CD4-positive, alpha-beta T cell treated with Interleukin-17A for 1 hour (primary cell): ENCODE results near the gene ATG101.
A peak's percentile ranks its signal among the peaks of the same experiment; 100 is the strongest.

ENCODE experiments used
- DNase-seq: peaks from one replicate; pipeline ENCODE4 v3.0.0-alpha.2; 2020

The ATG101 gene

DNA sequence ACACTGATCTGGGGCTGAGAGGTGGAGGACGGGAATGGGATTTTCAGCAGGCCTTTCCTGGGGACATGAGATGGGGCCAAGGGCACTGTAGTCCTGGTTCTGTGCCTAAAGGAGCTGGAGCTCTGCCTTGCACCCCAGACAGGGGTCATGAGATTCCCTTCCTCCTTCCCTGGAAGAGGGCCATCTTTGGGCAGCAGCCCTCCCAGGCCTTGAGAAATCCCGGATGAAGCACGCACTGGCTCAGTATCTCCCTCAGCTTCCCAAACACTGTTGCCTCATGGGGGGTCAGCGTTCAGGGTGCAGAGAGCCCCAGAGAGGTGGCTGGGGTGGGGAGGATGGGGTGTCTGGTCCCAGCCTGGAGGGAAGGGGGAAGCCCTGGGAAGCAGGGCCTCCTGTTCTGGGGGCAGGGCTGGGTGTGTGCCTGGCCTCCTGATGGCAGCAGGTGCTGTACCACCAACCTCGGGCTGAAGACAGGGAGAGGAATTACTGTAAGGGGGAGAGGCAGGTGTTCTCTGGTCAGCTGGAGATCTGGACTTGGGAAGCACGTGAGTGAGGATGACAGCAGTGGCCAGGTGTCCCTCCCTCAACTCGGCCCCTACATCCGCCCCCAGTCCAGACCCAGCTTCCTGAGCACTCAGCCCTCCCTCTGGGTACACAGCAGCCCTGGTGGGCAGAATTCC is 26.9 kb upstream of the ATG101 start:
- no peak for DNase-seq

DNA sequence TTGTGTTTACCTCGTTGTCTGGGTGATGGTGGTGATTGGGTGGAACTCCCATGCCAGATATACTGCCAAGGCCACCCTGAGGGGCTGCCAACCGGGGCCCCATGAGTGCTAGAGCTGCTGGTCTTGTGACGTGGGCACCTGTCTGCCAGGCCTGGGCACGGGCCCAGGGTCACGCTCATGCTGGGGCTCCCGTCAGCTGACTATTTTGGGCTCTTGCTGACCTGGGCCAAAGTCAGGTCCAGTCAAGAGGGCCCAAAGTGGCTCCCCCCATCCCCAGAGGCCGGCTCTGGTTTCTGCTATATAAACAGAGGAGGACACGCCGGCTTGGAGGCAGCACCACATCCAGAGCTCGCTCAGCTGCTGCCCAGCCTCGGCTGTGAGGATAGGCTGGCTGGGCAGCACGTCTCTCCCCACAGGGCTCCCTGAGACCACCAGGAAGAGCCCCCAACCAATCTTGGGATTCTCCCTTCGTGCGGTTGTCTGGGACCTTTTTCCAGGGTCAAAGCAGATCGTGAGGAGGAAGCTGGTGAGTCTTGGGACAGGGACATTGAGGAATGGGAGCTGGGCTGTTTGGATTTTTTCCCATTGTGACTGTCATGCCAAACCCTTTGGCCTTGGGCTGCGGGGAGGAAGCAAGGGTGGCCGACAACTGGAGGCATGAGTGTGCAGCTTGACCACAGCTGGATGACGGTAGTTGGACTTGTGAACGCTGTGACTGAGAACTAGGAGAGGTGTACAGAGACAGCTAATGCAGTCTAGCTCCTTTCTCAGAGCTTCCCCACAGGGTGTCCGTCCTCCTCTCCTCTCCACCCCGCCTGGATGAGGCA is 26.2 kb upstream of the ATG101 start:
- no peak for DNase-seq

DNA sequence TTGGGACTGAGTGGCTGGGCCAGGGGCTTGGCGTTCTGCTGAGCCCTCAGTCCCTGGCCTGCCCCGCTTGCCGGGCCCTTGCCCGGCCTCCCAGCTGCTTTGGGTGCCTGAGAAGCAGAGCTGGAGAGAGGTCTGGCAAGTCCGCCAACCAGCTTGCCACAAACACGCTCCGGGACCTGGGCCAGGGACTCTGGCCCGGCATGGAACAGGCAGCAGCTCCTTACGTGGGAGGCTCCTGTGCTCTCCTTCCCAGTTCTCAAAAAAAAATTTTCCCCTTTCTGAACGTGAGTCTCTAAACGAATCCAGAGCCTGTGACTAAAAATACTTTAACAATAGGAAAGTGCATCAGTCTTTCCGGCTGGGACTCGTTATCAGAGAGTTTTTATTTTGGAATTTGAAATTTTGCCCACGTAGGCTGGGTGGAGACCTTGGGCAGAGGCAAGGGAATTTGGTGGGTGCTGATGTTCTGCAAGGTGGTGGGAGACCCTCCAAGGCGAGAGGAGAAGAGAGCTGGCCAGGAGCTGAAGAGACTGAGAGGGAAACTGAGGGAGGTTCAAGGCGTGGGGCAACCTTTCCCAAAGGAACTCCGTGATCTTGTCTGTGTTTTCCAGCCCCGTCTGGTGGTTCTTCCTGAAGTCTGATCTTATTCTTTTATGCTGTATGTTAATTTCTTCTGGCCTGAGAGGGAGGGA is 25.3 kb upstream of the ATG101 start:
- no peak for DNase-seq

DNA sequence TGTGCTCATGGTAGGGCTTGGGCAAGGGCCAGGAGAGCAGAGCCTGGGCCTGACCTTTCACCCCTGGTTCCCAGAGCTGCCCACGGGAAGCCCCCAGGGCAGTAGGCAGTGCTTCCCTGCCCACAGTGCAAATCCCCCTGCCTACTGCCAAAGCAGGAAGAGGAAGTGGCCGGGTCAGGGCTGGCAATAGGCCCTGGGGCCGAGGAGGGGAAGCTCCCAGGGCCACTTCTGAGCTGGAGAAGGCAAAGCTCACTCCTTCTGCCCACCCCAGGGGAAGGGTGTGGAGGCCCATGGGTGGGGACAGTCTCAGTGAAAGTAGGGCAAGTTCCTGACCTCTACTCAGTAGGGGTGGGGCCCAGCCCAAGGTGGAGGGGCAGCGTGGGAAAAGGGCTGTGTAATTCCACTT is 24.0 kb upstream of the ATG101 start:
- DNase-seq = peak; percentile 43

DNA sequence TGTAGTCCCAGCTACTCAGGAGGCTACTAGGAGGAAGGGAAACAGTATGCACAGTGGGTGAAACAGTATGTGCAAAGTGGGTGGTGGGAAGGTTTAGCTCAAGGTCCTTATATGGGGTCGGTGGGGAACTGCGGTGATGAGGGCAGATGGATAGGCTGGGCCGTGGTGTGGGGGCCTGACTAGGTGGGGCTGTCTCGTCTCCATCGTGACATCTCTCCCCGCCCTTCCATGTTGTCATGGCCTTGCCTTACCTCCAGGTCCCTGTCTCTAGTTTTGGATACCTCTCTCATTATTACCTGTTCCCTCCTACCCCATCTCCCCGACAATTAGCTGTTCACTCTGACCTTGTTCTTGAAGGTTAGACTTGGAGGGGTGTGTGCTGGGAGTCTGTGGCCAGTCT is 22.9 kb upstream of the ATG101 start:
- DNase-seq = no peak

DNA sequence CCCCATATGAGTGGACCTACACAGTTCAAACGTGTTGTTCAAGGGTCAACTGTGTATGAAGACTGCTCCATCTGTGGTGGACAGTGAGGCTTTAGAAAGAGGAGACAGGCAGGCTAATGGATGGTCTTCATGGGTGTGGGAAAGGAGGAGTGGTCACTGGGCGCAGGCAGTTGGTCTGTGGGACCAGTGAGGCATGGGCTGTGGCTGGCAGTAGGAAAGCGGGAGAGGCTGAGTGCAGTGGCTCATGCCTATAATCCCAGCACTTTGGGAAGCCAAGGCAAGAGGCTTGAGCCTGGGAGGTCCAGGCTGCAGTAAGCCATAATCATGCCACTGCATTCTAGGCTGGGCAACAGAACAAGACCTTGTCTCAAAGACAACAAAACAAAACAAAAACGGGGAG is 20.5 kb upstream of the ATG101 start:
- DNase-seq = no peak

DNA sequence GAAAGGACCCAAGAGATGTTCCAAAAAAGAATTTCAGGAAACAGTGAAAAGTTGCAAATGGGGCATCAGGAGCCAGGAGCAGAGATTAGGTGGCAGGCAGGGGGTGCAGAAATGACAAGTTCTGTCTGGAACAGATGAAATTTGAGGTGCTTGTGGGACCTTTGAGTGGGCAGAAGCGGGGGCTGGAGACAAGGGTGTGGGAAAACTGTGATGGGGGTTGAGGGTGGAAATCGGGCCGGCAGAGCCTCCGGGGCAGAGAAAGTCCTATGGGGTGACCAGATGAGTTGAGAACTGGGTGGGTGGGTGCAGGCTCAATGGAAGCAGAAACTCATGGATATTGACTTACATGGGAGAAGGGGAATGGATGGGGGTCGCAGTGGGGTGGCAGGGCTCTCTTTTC is 20.1 kb upstream of the ATG101 start:
- no peak for DNase-seq

DNA sequence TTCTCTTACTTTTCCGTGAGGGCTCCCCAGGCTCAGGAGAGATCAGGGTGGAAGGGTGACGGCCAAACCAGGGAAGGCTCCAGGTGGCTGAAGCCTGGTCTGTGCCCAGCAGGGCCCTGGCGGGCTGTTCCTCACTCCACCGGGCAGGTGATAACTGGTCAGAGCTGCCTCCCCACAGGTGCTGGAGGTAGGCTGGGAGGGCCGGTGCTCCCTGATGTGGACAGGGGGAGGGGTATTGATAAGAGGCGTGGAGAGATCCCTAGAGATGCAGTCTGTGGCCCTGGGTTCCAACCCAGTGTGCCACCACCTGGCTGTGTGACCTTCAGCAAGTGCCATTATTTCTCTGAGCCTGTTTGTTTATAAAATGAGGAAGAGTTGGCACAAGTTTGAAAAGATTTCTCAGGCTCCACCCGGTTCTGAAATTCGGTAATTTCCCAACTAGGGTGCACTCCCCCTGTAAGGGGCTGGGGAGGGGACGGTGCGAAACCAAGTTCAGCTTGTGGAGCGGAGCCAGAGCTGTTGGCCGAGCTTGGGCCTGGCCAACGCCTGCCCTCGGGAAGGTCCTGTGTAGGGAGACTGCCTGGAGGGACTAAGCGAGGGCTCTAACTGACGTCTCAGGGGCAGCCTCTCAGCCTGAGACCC is 19.5 kb upstream of the ATG101 start:
- peak; percentile 75 for DNase-seq

DNA sequence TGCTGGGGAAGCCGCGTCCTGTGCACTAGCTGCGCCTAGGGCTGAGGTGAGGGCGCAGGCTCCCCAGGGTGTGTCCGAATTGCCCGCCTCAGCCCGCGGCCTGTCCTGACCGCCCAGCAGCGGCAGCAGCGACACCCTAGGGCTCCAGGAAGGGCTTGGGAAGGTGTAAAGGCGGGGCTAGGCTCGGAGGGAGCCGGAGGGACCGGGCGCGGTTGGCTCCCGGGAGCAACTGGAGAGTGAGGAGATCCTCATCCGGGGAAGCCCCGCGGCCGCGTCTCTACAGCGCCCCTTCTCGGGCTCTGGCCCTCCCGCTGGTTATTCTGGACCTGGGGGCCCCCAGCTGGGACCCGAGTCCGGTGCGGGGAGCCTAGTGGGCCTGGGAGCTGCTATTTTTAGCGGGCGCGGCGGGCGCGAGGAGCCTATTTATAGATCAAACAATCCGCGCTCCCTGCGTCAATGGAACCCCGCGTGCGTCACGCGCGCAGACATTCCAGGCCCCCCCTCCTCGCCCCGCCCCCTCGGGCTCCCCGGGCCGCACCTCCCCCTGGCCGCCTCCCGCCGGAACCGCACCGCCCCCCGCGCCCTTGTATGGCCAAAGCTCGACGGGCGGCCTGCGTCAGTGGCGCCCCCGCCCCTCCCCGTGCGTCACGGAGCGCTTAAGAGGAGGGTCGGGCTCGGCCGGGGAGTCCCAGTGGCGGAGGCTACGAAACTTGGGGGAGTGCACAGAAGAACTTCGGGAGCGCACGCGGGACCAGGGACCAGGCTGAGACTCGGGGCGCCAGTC is 18.8 kb upstream of the ATG101 start, which contains the start of gene NR4A1:
Gene NR4A1 (plus strand): TSS at position 685 of the 784 bp plus-strand sequence. CDS start 2,887 bp downstream, outside the sequence.
- DNase-seq = peak; percentile 98

DNA sequence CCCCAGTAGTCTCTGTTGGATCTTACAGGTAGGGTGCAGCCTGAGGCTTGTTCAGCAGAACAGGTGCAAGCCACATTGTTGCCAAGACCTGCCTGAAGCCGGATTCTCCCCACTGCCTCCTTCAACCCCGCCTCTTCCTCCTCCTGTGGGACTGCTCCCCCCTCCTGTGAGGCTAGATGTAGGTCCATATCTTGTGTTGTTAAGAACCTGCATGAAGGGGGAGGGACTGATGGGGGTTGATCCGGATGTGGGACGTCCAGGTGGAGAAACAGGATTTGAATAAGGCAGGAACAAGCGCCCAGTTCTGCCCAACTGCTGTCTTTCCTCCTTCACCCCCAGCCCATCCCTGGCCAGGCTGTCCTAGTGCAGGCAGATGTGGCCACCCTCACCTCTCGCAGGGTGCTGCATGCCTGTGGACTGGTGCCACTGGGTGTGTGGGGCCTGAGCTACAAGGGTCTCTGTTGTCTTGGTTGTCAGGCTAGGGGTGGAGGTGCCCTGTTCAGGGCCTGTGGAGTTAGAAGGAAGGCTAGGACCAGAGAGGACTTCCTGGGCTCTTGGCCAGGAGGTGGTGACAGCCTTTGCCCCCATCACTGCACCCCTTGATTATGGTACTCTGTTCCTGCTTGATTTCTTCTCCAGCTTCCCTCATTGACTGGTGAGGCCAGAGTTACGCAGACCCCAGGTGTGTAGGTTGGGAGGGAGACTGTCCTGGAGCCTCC is 17.2 kb upstream of the ATG101 start:
- DNase-seq = peak; percentile 67

DNA sequence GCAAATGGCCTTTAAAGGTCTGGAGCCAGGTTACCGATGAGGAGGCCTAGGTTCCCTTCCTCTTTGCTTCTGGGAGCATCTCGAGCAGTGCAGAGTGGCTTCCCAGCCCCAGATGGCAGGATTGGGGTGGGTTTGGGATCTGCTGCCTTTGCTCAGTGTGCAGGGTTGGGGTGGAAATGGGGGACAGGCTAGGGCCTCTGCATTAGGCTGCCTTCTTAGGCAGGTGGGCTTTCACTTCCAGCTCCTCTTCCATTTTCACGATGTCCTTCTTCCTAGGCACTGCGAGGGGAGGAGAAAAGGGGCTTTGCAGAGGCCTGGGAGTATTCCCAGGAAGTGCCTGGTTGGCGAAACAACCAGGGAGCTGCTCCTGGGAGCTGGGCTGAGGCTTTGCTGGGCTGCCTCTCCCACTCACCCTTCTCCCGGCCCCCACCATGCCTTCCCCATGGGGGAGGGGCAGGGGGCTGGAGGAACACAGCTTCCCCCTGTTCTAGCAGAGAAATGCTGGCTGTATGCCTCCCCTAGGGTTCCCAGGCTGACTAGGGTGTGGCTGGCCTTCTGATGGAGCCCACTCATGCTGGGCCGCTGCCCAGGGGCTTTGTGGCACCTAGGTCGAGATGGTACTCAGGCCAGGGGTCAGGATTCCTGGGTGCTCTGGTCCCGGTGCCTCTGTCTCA is 16.1 kb upstream of the ATG101 start:
- DNase-seq = no peak

DNA sequence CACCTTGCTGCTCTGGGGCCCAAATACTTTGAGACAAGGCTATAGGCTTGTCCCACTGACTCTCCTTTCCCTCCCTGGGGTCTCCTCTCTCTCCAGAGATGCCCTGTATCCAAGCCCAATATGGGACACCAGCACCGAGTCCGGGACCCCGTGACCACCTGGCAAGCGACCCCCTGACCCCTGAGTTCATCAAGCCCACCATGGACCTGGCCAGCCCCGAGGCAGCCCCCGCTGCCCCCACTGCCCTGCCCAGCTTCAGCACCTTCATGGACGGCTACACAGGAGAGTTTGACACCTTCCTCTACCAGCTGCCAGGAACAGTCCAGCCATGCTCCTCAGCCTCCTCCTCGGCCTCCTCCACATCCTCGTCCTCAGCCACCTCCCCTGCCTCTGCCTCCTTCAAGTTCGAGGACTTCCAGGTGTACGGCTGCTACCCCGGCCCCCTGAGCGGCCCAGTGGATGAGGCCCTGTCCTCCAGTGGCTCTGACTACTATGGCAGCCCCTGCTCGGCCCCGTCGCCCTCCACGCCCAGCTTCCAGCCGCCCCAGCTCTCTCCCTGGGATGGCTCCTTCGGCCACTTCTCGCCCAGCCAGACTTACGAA is 15.4 kb upstream of the ATG101 start:
- DNase-seq = no peak

DNA sequence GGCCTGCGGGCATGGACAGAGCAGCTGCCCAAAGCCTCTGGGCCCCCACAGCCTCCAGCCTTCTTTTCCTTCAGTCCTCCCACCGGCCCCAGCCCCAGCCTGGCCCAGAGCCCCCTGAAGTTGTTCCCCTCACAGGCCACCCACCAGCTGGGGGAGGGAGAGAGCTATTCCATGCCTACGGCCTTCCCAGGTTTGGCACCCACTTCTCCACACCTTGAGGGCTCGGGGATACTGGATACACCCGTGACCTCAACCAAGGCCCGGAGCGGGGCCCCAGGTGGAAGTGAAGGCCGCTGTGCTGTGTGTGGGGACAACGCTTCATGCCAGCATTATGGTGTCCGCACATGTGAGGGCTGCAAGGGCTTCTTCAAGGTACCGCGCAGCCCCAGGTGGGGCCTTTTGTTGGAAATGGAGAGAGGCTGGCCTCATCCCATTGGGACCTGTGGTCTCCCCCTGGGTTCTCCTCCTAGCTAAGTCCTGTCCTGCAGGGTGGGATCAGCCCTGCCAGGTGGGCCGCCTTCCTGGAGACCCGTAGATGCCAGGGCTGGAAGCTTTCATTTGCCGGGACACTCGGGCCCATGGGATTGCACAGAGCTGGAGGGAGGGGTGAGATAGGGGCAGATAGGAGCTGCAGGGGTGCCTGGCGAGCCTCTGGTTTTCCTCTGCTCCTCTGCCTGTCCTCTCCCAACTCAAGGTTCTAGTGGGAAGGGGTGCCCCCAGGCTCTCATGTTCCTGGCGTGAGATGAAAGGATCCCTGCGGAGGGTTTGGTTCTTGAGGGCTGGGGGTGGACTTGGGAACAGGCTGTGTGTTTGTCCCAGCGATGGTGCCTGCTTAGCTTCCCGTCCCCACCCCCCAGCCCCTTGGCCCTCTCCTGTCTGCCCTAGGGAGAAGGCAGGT is 14.7 kb upstream of the ATG101 start:
- DNase-seq = no peak

DNA sequence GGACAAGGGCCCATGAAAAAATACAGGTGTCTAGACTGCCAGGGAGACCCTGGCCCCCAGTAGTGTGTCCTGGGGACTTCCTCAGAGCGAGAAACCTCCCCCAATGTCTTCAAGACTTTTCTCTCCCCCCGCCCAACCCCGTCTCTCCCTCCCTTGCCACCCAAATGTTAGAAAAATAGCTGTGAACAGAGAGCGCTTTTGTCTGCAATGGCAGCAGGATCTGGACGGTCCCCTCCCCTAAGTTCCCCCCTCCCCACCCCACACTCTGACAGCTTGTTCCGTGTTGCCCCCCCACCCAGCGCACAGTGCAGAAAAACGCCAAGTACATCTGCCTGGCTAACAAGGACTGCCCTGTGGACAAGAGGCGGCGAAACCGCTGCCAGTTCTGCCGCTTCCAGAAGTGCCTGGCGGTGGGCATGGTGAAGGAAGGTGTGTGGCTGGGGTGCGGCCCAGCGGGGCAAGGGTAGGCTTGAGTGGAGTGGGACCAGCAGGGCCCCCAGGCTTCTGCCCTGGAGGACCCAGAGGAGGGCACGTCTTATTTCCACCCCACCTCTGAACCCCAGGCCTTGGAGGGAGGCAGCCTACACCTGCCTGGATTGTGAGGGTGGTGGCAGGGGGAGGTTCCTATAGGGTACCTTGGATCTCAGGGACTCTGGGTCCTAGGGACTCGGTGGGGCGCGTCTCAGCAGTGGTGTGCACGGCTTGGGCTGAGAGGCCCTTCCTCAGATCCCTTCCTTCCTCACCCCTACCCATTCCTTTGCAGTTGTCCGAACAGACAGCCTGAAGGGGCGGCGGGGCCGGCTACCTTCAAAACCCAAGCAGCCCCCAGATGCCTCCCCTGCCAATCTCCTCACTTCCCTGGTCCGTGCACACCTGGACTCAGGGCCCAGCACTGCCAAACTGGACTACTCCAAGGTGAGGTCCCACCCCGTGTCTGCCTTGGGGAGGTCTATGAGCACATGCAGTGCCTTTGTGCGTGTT is 13.8 kb upstream of the ATG101 start:
- peak; percentile 42 for DNase-seq

DNA sequence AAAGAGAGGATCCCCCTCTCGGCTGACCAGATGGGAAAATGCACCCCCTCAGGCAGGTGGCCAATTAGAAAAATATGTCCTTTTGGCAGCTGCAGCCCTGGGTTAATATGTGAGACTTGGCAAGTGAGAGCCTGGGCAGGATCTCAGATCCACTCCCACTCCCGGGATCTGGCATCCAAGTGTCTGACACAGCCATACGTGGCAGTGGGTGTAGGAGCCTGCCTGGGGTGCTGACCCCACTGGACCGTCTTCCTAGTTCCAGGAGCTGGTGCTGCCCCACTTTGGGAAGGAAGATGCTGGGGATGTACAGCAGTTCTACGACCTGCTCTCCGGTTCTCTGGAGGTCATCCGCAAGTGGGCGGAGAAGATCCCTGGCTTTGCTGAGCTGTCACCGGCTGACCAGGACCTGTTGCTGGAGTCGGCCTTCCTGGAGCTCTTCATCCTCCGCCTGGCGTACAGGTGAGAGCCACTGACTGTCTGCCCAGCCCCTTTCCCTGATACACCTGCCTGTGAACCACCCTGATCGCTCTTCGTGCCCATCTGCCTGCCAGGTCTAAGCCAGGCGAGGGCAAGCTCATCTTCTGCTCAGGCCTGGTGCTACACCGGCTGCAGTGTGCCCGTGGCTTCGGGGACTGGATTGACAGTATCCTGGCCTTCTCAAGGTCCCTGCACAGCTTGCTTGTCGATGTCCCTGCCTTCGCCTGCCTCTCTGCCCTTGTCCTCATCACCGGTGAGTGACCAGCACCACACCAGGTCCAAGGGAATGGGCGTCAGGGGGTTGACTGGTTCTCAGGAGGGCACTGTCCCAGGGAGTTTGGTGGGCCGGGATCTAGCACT is 12.8 kb upstream of the ATG101 start:
- DNase-seq = peak; percentile 42

DNA sequence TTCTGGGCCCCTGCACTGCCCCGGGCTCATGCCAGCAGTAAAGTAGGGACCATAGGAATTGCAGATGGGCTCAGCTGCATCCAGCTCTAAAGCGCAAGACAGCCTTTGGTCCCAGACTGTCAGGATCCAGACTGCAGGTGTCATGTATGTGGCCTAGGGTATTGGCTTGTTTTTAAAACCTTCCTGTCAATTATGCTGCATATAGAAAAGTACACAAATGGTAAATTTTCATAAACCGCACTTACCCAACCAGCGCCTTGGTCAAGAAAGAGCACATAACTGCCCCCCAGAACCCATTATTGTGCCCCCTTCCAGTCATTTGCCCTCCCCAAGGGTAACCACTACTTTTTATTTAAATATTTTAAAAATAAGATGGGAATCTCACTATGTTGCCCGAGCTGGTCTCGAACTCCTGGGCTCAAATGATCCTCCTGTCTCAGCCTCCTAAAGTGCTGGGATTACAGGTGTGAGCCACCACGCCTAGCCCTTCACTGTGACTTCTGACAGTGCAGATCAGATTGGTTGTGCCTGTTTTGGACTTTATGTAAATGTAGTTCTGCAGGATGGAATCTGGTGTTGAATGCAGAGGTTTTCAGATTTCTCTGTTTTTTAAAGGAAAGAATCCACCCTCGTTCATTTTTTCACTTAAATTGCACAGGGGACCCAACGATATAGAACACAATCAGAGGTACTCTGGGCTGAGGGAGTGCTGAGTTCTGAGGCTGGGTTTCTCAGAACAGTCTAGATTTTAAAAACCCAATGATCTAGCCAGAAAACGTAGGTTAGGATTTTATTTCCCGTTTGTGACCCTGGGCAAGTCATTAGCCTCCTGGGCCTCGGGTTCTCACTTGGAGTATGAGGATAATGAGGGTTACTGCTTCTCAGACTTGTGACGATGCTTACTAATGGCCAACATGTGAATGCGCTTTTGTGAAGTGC is 11.9 kb upstream of the ATG101 start:
- DNase-seq = peak; percentile 41
